GM12864 (cell line): Measurements from ENCODE around the gene NAALADL1.

Experiments used
- DNase-seq: peaks from one replicate; pipeline ENCODE4 v3.0.0-alpha.2; 2011; ENCODE audit warnings: low read depth
- H3K4me3 ChIP-seq: 2 replicates; pipeline ENCODE4 v1.5.1; 2011; ENCODE audit warnings: mild to moderate bottlenecking, low read depth, low read length, control low read depth
- TF ChIP-seq, protein P1 (sequence below): IDR thresholded peaks from 2 replicates; pipeline ENCODE4 v1.5.1; 2011; ENCODE audit warnings: low read depth, mild to moderate bottlenecking, moderate library complexity, low read length, control low read depth, inconsistent platforms; ENCODE audit errors: missing control alignments

Gene NAALADL1

DNA sequence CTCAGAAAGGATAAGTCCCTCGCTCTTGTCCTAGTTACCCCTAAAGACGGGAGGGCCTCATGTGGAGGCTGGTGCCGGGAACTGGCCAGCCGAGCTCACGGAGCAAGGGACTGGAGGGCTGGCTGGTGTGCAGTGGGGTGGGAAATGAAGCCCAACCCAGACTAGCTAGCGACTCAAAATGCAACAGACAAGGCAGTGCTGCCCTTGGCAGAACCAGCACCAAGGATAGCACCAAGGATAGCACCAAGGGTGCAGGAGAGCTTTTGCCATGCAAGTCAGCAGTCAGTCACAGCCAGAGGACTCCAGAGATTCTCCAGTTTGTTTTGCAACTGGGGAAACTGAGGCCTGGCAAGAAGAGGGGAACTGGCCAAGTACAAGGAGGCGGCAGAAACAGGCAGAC is 55.1 kb downstream of the NAALADL1 start:
- H3K4me3 ChIP-seq, result no peak overlapping the region
- TF ChIP-seq, protein P1, sequence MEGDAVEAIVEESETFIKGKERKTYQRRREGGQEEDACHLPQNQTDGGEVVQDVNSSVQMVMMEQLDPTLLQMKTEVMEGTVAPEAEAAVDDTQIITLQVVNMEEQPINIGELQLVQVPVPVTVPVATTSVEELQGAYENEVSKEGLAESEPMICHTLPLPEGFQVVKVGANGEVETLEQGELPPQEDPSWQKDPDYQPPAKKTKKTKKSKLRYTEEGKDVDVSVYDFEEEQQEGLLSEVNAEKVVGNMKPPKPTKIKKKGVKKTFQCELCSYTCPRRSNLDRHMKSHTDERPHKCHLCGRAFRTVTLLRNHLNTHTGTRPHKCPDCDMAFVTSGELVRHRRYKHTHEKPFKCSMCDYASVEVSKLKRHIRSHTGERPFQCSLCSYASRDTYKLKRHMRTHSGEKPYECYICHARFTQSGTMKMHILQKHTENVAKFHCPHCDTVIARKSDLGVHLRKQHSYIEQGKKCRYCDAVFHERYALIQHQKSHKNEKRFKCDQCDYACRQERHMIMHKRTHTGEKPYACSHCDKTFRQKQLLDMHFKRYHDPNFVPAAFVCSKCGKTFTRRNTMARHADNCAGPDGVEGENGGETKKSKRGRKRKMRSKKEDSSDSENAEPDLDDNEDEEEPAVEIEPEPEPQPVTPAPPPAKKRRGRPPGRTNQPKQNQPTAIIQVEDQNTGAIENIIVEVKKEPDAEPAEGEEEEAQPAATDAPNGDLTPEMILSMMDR, result no peak
- DNase-seq, result no peak

DNA sequence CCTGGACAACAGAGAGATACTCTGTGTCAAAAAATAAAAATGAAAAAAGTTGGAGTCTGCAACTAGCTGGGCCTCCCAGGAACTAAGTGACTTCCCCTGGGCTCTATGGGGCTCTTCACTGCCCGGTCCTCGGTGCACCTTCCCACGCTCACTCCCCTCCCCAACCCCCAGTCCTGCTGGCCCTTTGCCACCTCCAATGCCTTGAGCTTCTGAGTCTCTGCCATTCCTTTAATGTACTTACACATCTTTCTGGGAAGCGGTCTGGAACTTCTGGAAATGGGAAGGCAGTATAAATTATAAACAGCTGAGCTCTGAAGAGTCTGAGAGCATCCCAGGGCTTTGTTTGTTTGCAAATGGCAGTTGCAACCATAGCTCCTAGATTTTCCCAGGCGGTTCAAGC is 55.6 kb downstream of the NAALADL1 start:
- no peak overlapping the region for H3K4me3 ChIP-seq
- DNase-seq, result no peak
- TF ChIP-seq, protein P1, result no peak

DNA sequence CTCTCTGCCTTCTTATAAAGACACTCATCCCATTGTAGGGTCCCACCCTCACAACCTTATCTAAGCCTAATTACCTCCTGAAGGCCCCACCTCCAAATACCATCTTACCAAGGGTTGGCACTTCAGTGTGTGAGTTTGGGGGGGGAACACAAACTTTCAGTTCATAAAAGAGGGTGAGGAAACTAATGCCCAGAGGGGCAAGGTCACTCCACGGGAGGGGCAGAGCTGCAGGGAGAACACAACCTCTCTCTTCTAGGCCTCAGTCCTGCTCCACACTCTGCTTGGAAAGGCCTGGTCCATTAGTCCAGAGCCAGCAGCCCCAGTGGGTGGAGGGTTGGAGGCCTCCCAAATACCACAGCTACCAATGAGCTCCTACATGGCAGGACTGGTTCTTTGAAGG is 58.9 kb downstream of the NAALADL1 start:
- no peak for DNase-seq
- TF ChIP-seq, protein P1, result no peak
- no peak overlapping the region for H3K4me3 ChIP-seq

DNA sequence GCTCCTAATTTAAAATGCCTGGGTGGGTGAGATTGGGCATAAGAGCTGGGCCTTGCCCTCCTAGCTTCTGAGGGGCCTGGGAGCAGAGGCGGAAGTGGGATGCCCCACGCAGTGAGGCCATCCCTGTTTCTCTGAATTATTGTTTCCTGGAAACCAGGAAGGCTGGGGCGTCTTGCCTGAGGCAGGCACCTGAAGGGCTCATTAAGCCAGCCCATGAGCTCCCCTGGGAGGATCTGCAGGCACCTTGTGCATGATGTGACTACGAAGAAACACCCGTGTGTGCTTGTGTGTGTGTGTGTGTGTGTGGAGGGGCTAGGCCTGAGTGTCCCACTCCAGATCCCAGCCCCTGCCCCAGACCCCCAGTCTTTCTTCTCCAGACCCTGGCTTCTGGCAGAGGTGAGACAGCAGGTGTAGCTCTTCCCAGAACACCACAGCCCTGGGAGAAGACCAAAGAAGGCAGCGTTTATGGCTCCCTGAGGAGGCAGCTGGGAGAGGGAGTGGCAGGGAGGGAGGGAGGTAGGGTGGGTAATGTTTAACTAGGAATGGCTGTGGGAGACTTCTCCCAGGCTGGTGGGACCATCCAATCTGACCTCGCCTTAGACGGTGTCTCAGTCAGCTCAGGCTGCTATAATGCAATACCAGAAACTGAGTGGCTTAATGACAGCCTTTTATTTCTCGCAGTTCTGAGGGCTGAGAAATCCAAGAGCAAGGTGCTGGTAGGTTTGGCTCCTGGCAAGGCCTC is 59.5 kb downstream of the NAALADL1 start:
- no peak overlapping the region for H3K4me3 ChIP-seq
- no peak for DNase-seq
- TF ChIP-seq, protein P1, result no peak

DNA sequence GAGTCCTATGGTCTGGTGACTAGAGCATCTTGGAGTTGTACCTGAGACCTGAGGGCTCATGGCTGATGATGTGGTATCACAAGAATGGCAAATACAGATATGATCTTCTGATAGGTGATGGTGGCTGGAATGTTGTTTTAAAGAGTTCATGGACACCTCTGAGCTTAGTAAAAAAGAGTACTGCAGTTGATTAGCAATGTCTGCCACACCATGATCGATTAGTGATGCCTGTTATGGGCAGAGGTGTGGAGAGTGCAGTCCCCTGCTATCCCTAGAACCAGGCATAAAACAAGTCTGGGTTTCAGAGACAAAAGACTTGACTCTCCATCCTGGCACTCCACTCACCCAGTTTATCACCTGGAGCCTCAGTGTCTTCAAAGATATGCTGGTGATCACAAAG is 60.2 kb downstream of the NAALADL1 start:
- no peak overlapping the region for H3K4me3 ChIP-seq
- DNase-seq, result no peak
- TF ChIP-seq, protein P1, result no peak

DNA sequence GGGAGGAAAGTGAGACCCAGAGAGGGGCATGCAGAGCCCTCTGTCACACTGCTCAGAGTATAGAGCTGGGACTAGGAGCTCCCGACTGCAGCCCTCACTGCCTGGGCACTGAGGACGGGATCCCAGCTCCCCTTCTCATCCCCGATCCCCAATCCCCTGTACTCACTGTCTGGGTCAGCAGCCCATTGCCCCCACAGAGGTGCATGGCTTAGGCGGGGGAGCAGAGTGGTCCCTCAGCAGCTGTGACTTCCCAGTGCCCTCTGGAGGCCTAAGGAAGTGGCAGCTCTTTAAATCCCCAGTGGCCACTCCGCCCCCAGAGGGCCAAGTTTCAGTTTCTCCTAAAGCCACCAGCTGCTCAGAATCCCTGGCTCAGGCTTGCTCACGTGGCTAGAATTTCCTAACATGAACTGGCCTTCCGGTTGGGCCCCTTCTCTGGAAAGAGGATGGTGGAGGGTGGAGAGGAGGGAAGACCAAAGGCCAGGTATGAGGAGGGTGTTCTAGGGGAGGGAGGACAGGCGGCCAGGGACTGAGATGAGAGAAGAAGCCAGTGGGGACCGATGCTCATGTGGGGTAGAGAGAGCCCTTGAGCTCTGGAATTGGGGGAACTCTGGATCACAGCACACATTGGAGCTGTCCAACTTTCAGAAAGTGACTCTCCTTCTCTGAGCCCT is 61.5 kb downstream of the NAALADL1 start, which contains the start of gene BATF2:
TSS of gene BATF2 (minus strand) at position 262 of the 671 bp plus-strand sequence. CDS start at position 205, 57 bp downstream.
- TF ChIP-seq, protein P1, result peak; percentile 31
- H3K4me3 ChIP-seq, result peak within 1 kb of the TSS; percentile 7
- DNase-seq, result no peak
